IMR-90 (cell line): ENCODE results near the gene PLPP3. TPM values are rescaled to one million over a fixed set of nuclear protein-coding genes. Genes with fewer than 3 reads are reported as not detected.

Source experiments
- ATAC-seq: fragments of 200-7000 bp; cut with Tn5 transposase; 2 replicates; pipeline ENCODE4 v1.9.1; 2020; ENCODE audit warnings: low read depth, mild to moderate bottlenecking, moderate library complexity
- BruUV-seq: library from RNA; stranded (reverse); fragments of 400-500 nt; replicated peaks from 2 replicates; lab custom pipeline; 2021; lab: Mats Ljungman, UMichigan
- CTCF ChIA-PET: fragments of 300-600 bp; formaldehyde crosslinking; extraction: SDS; loops from one replicate; lab custom pipeline; 2021; ENCODE audit warnings: antibody characterized with exemption; lab: Yijun Ruan, JAX
- POLR2A ChIA-PET: fragments of 300-600 bp; sonication (Branson Sonifier 250); formaldehyde crosslinking; loops from one replicate; lab custom pipeline; 2022; ENCODE audit warnings: antibody characterized with exemption; ENCODE audit not compliant: unreplicated experiment; lab: Charles Lee
- DNase-seq: peaks from one replicate; pipeline ENCODE4 v3.0.0; 2013
- H2AFZ ChIP-seq: replicated peaks from 2 replicates; pipeline ENCODE3; 2013; ENCODE audit warnings: low read length, mild to moderate bottlenecking; ENCODE audit not compliant: poor library complexity
- H2AK5ac ChIP-seq: 2 replicates; pipeline ENCODE4 v1.6.1; 2013; ENCODE audit warnings: low read depth, low read length, inconsistent platforms
- H2AK9ac ChIP-seq: replicated peaks from 2 replicates; pipeline ENCODE3; 2013; ENCODE audit warnings: mild to moderate bottlenecking, low read depth, low read length, moderate library complexity; ENCODE audit not compliant: poor library complexity
- H2BK120ac ChIP-seq: 2 replicates; pipeline ENCODE4 v1.6.1; 2013; ENCODE audit warnings: low read depth, low read length, inconsistent platforms
- H2BK15ac ChIP-seq: 3 replicates; pipeline ENCODE4 v1.6.1; 2013; ENCODE audit warnings: low read depth, low read length, inconsistent platforms
- H2BK20ac ChIP-seq: 2 replicates; pipeline ENCODE4 v1.6.1; 2013; ENCODE audit warnings: low read depth, mild to moderate bottlenecking, inconsistent platforms, low read length, moderate library complexity
- H2BK5ac ChIP-seq: 2 replicates; pipeline ENCODE4 v1.6.1; 2013; ENCODE audit warnings: mild to moderate bottlenecking, low read depth, low read length, inconsistent platforms; ENCODE audit not compliant: poor library complexity, severe bottlenecking
- H3K14ac ChIP-seq: replicated peaks from 2 replicates; pipeline ENCODE4 v1.6.1; 2013; ENCODE audit warnings: low read depth, low read length, inconsistent platforms
- H3K18ac ChIP-seq: 2 replicates; pipeline ENCODE4 v1.6.1; 2013; ENCODE audit warnings: low read depth, low read length, control low read depth
- H3K23ac ChIP-seq: 2 replicates; pipeline ENCODE4 v1.6.1; 2013; ENCODE audit warnings: low read depth, low read length, inconsistent platforms
- H3K27ac ChIP-seq: 2 replicates; pipeline ENCODE4 v1.5.1; 2013; ENCODE audit warnings: mild to moderate bottlenecking, control low read depth, low read length; ENCODE audit not compliant: insufficient read depth
- H3K27me3 ChIP-seq: 2 replicates; pipeline ENCODE4 v1.6.1; 2013; ENCODE audit warnings: low read length; ENCODE audit not compliant: control insufficient read depth, insufficient read depth
- H3K36me3 ChIP-seq: 2 replicates; pipeline ENCODE4 v1.6.1; 2013; ENCODE audit warnings: low read length, mixed read lengths; ENCODE audit not compliant: control insufficient read depth, insufficient read depth
- H3K4ac ChIP-seq: 2 replicates; pipeline ENCODE4 v1.6.1; 2013; ENCODE audit warnings: low read depth, low read length, inconsistent platforms
- H3K4me1 ChIP-seq: 2 replicates; pipeline ENCODE4 v1.6.1; 2013; ENCODE audit warnings: low read length, mixed read lengths; ENCODE audit not compliant: control insufficient read depth, insufficient read depth
- H3K4me2 ChIP-seq: 2 replicates; pipeline ENCODE4 v1.6.1; 2013; ENCODE audit warnings: low read depth, mild to moderate bottlenecking, control low read depth, low read length, moderate library complexity
- H3K4me3 ChIP-seq: 2 replicates; pipeline ENCODE4 v1.5.1; 2013; ENCODE audit warnings: low read depth, mild to moderate bottlenecking, control low read depth, low read length, moderate library complexity; ENCODE audit not compliant: insufficient read depth
- H3K56ac ChIP-seq: 2 replicates; pipeline ENCODE4 v1.6.1; 2013; ENCODE audit warnings: low read length, inconsistent platforms; ENCODE audit not compliant: insufficient read depth; ENCODE audit errors: extremely low read depth
- H3K79me1 ChIP-seq, 2 experiments: 2 replicates each; pipeline ENCODE4 v1.6.1; 2013; ENCODE audit warnings: low read length in 2 of 2, inconsistent platforms in 1 of 2, low read depth in 1 of 2
- H3K9ac ChIP-seq: 2 replicates; pipeline ENCODE4 v1.6.1; 2013; ENCODE audit warnings: low read depth, low read length, control low read depth
- H3K9me1 ChIP-seq: 2 replicates; pipeline ENCODE4 v1.6.1; 2013; ENCODE audit warnings: low read length, inconsistent platforms; ENCODE audit not compliant: insufficient read depth
- H3K9me3 ChIP-seq: 2 replicates; pipeline ENCODE4 v1.6.1; 2013; ENCODE audit warnings: low read length; ENCODE audit not compliant: control insufficient read depth, insufficient read depth
- H4K20me1 ChIP-seq: 2 replicates; pipeline ENCODE4 v1.6.1; 2013; ENCODE audit warnings: low read length, inconsistent platforms; ENCODE audit not compliant: insufficient read depth
- H4K5ac ChIP-seq: 2 replicates; pipeline ENCODE4 v1.6.1; 2013; ENCODE audit warnings: mild to moderate bottlenecking, low read depth, low read length, control low read depth
- H4K8ac ChIP-seq, 2 experiments: 2 replicates each; pipeline ENCODE4 v1.6.1; 2013; ENCODE audit warnings: low read depth in 2 of 2, low read length in 2 of 2, control low read depth in 1 of 2, inconsistent platforms in 1 of 2
- H4K91ac ChIP-seq: 2 replicates; pipeline ENCODE4 v1.6.1; 2013; ENCODE audit warnings: low read depth, low read length, inconsistent platforms; ENCODE audit not compliant: insufficient read depth
- CHD1 ChIP-seq: IDR thresholded peaks from 2 replicates; pipeline ENCODE4 v1.6.1; 2012; ENCODE audit warnings: low read depth, low read length, improper control_type of control experiment
- FOS ChIP-seq: fragments of 150-350 bp; IDR thresholded peaks from 2 replicates; pipeline ENCODE4 v1.6.1; 2016; ENCODE audit warnings: low read depth, low read length
- POLR2A ChIP-seq: IDR thresholded peaks from 2 replicates; pipeline ENCODE4 v1.6.1; 2012; ENCODE audit warnings: mild to moderate bottlenecking, low read depth, low read length
- RCOR1 ChIP-seq: IDR thresholded peaks from 2 replicates; pipeline ENCODE4 v1.6.1; 2012; ENCODE audit warnings: mild to moderate bottlenecking, low read length, improper control_type of control experiment; ENCODE audit not compliant: insufficient replicate concordance
- RFX5 ChIP-seq: IDR thresholded peaks from 2 replicates; pipeline ENCODE4 v1.8.0; 2012; ENCODE audit warnings: low read depth, mild to moderate bottlenecking, low read length, moderate library complexity
- WGBS, 2 experiments: methylation state at CpG; one replicate each; pipeline versions ENCODE4 v1.1.5 to v1.1.7; 2013; ENCODE audit warnings: missing lambda C conversion rate in 2 of 2; ENCODE audit not compliant: insufficient read length in 1 of 2; ENCODE audit errors: extremely low coverage in 2 of 2; 5-methylcytosine and 5-hydroxymethylcytosine counted together
- dilution Hi-C: fragments of 300-500 bp; cut with HindIII; formaldehyde crosslinking; loops from one replicate; pipeline ENCODE4 v1.14.3; 2018; ENCODE audit warnings: low sequenced_read_pairs; ENCODE audit not compliant: unreplicated experiment
- in situ Hi-C: fragments of 300-500 bp; cut with MboI; formaldehyde crosslinking; loops from 3 replicates; pipeline ENCODE4 v1.14.3; 2019; ENCODE audit warnings: low sequenced_read_pairs, inconsistent platforms, mixed read lengths
- intact Hi-C: fragments of 100-400 bp; cut with micrococcal nuclease; formaldehyde crosslinking; loops from 2 replicates; pipeline ENCODE4 v1.10.0; 2022
- polyA plus RNA-seq, 3 experiments: library from polyadenylated mRNA; depleted of rRNA; stranded (reverse); fragments of >200 nt; gene quantifications; 2 replicates each; pipeline ENCODE4 v1.2.3, GENCODE V29; 2012; ENCODE audit warnings: low replicate concordance in 1 of 3
- total RNA-seq: library from RNA; depleted of rRNA; stranded (reverse); fragments of >200 nt; gene quantifications from 2 replicates; pipeline ENCODE4 v1.2.3, GENCODE V29; 2012
- TF ChIP-seq, protein P1 (sequence below): conservative IDR thresholded peaks from 2 replicates; pipeline ENCODE4 v1.5.1; 2012; ENCODE audit warnings: mild to moderate bottlenecking, low read depth, low read length, improper control_type of control experiment

PLPP3 gene
- total and polyA plus RNA-seq, 2 of the 4 experiments (the other 2 are of a cell fraction), result 49.9 to 56.6 TPM

DNA sequence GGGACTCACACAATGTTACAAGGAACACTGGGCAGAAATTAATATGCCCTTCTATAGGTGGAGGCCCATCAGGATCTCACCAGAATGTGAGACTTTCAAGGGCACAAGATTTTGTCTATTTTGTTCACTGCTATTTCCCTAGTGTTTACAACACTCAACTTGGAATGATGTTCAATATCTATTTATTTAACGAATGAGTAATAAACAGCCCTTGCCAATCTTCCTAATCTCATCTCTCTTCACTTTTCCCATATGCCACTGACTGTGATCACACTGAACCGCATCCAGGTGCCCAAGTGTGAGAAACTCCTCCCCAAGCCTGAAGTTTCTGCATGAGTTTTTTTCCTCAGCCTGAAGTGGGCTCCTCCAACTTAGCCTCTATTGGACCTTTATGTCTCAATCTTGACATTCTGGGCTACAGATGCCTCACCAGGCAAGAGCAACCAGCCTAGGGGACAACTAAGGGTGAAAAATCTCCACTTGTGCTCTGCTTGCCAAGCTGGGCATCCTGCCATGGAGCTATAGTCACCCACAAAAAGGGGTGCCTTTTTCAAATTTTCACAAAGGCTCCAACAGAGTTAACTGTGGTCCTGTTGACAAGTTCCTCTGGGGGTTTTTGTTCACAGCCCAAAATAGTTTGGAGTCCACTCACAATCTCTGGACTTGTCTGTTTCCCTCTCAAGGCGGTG, 105.6 kb downstream of the PLPP3 start:
- ChIA-PET POLR2A (no interaction called here), CTCF (no interaction called here)
- H3K4ac ChIP-seq, result no peak overlapping the region
- H3K27me3 ChIP-seq, result no peaks in the 10 kb centered on the region; the same call in 1 of the 2 replicates
- TF ChIP-seq CHD1 (no peak), RCOR1 (no peak), POLR2A (no peak), RFX5 (no peak), FOS (no peak)
- TF ChIP-seq, protein P1, sequence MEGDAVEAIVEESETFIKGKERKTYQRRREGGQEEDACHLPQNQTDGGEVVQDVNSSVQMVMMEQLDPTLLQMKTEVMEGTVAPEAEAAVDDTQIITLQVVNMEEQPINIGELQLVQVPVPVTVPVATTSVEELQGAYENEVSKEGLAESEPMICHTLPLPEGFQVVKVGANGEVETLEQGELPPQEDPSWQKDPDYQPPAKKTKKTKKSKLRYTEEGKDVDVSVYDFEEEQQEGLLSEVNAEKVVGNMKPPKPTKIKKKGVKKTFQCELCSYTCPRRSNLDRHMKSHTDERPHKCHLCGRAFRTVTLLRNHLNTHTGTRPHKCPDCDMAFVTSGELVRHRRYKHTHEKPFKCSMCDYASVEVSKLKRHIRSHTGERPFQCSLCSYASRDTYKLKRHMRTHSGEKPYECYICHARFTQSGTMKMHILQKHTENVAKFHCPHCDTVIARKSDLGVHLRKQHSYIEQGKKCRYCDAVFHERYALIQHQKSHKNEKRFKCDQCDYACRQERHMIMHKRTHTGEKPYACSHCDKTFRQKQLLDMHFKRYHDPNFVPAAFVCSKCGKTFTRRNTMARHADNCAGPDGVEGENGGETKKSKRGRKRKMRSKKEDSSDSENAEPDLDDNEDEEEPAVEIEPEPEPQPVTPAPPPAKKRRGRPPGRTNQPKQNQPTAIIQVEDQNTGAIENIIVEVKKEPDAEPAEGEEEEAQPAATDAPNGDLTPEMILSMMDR, result no peak
- H3K4me3 ChIP-seq, result no peak overlapping the region
- H2BK20ac ChIP-seq, result no peak overlapping the region
- peaks cover 4% of the 10 kb centered on the region; the same call in 1 of the 2 replicates for H3K4me1 ChIP-seq
- H3K56ac ChIP-seq, result no peak overlapping the region
- no peak overlapping the region for H3K9ac ChIP-seq
- no peak overlapping the region for H4K5ac ChIP-seq
- H3K27ac ChIP-seq, result no peak overlapping the region
- H3K14ac ChIP-seq, result no peak overlapping the region
- peaks cover 9% of the 10 kb centered on the region for H3K9me1 ChIP-seq
- BruUV-seq, result no TSS peak
- H3K9me3 ChIP-seq, result no peaks in the 10 kb centered on the region
- no peaks in the 10 kb centered on the region for H4K20me1 ChIP-seq
- no peak overlapping the region for H3K18ac ChIP-seq
- H2BK120ac ChIP-seq, result no peak overlapping the region
- no CpG with 5 or more reads among the region's 3 CpGs for WGBS, 2 experiments
- intact Hi-C loops, result loop anchor here (10.0 kb wide), 1 partner anchor 1099 kb away; no protein-coding TSS in a partner anchor
- H2BK15ac ChIP-seq, result no peak overlapping the region
- H2AFZ ChIP-seq, result no peak overlapping the region
- no peak overlapping the region for H2AK9ac ChIP-seq
- DNase-seq, result peak; percentile 27
- dilution Hi-C loops, result no loop called here
- no peaks in the 10 kb centered on the region for H3K79me1 ChIP-seq
- no peak for ATAC-seq
- H3K23ac ChIP-seq, result no peak overlapping the region
- H2BK5ac ChIP-seq, result no peak overlapping the region
- no peak overlapping the region for H4K91ac ChIP-seq
- no peak overlapping the region for H3K4me2 ChIP-seq
- no peaks in the 10 kb centered on the region for H3K36me3 ChIP-seq
- in situ Hi-C loops, result no loop called here
- no peak overlapping the region for H4K8ac ChIP-seq
- no peak overlapping the region for H2AK5ac ChIP-seq
